GM18507 (cell line): Measurements from ENCODE around the gene SIDT1.

Experiments used
- DNase-seq: peaks from one replicate; pipeline ENCODE4 v3.0.0; 2011; ENCODE audit warnings: low read depth; ENCODE audit not compliant: insufficient read length; ENCODE audit errors: extremely low spot score
- FAIRE-seq: peaks from 2 replicates; lab custom pipeline; 2011; peaks lifted over from hg19 to GRCh38; lab: Jason Lieb, UNC

SIDT1 gene

GRCh38 chr3:113531826-113532697 lies at the start of gene SIDT1:
Gene SIDT1 (plus strand): TSS chr3:113532555. CDS start chr3:113533022, 467 bp downstream.
- DNase-seq (peak; percentile 44), FAIRE-seq (peak; percentile 97)

GRCh38 chr3:113485161-113485609 lies 47.2 kb upstream of the SIDT1 start:
- DNase-seq = no peak
- FAIRE-seq = no peak

- DNase-seq = no peak
- peak; percentile 88 for FAIRE-seq
Measured at GRCh38 chr3:113495035-113495434, 37.3 kb upstream of the SIDT1 start.

- no peak for DNase-seq
- no peak for FAIRE-seq
Measured at GRCh38 chr3:113496924-113497323, 35.4 kb upstream of the SIDT1 start.

- no peak for FAIRE-seq
- no peak for DNase-seq
Measured at GRCh38 chr3:113498221-113499005, 33.9 kb upstream of the SIDT1 start.

GRCh38 chr3:113499081-113499480 lies 33.3 kb upstream of the SIDT1 start:
- FAIRE-seq (no peak), DNase-seq (no peak)

GRCh38 chr3:113501597-113501996 lies 30.8 kb upstream of the SIDT1 start:
- FAIRE-seq = peak; percentile 47
- no peak for DNase-seq

GRCh38 chr3:113505867-113506266 lies 26.5 kb upstream of the SIDT1 start:
- FAIRE-seq = no peak
- DNase-seq = no peak

- FAIRE-seq (no peak), DNase-seq (no peak)
Measured at GRCh38 chr3:113507501-113508067, 24.8 kb upstream of the SIDT1 start.

GRCh38 chr3:113508966-113509365 lies 23.4 kb upstream of the SIDT1 start:
- DNase-seq (no peak), FAIRE-seq (peak; percentile 18)

GRCh38 chr3:113514265-113514769 lies 18.0 kb upstream of the SIDT1 start:
- peak; percentile 24 for FAIRE-seq
- no peak for DNase-seq

GRCh38 chr3:113516115-113516505 lies 16.2 kb upstream of the SIDT1 start:
- no peak for DNase-seq

GRCh38 chr3:113521981-113522380 lies 10.4 kb upstream of the SIDT1 start:
- FAIRE-seq (no peak), DNase-seq (no peak)

More at GRCh38 chr3:113516115-113516505, 16.2 kb upstream of the SIDT1 start:
- FAIRE-seq = no peak

- DNase-seq (no peak), FAIRE-seq (no peak)
Measured at GRCh38 chr3:113523241-113523640, 9.1 kb upstream of the SIDT1 start.

- FAIRE-seq = no peak
- DNase-seq = no peak
Measured at GRCh38 chr3:113532698-113533533, 561 bp downstream of the SIDT1 start.

- no peak for DNase-seq
- FAIRE-seq = no peak
Measured at GRCh38 chr3:113533534-113533892, 1.2 kb downstream of the SIDT1 start.

- peak; percentile 77 for FAIRE-seq
- DNase-seq = no peak
Measured at GRCh38 chr3:113534365-113534764, 2.0 kb downstream of the SIDT1 start.

GRCh38 chr3:113535898-113536297 lies 3.5 kb downstream of the SIDT1 start:
- DNase-seq = no peak
- FAIRE-seq = no peak

- no peak for FAIRE-seq
Measured at GRCh38 chr3:113536627-113537101, 4.3 kb downstream of the SIDT1 start.

More at GRCh38 chr3:113536627-113537101, 4.3 kb downstream of the SIDT1 start:
- no peak for DNase-seq
